ENCODE data around the gene SYTL3. TPM values are rescaled to one million over a fixed set of nuclear protein-coding genes. Genes with fewer than 3 reads are reported as not detected.

SYTL3 gene
- total RNA-seq, 1 donor from 2014 or later, result 13.9 TPM

DNA sequence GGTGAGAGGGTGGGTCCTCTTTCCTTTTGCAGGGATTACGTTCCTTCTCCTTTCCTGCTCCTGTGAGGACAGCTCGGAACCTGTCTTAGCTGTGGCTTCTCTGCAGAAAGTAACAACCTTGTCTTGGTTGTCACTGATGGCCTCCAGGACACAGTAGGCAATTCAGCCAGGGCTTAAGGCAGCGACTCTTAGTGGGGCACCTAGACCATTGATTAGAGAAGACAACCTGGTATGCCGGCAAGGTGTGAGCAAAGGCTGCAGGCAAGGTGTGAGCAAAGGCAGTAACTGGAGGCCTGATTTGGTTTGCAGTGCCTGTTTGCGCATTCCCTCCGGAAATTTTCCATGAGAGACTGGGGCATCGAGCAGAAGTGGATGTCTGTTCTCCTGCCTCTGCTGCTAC, 42.9 kb upstream of the SYTL3 start:
- DNase-seq, result no peak
- Histone ChIP-seq H3K9me3 (no peaks in the 10 kb centered on the region), H3K27me3 (ENCODE audit: low read depth) (no peaks in the 10 kb centered on the region), H3K4me3 (no peak overlapping the region), H3K27ac (no peak overlapping the region), H3K36me3 (peaks cover 80% of the 10 kb centered on the region), H3K4me1 (peaks cover 5% of the 10 kb centered on the region)
- TF ChIP-seq, protein P1, sequence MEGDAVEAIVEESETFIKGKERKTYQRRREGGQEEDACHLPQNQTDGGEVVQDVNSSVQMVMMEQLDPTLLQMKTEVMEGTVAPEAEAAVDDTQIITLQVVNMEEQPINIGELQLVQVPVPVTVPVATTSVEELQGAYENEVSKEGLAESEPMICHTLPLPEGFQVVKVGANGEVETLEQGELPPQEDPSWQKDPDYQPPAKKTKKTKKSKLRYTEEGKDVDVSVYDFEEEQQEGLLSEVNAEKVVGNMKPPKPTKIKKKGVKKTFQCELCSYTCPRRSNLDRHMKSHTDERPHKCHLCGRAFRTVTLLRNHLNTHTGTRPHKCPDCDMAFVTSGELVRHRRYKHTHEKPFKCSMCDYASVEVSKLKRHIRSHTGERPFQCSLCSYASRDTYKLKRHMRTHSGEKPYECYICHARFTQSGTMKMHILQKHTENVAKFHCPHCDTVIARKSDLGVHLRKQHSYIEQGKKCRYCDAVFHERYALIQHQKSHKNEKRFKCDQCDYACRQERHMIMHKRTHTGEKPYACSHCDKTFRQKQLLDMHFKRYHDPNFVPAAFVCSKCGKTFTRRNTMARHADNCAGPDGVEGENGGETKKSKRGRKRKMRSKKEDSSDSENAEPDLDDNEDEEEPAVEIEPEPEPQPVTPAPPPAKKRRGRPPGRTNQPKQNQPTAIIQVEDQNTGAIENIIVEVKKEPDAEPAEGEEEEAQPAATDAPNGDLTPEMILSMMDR (IDR thresholded peaks at IDR 0.05), result no peak
- ATAC-seq, result no peak
- intact Hi-C loops (cut with DNase I), result no loop called here

DNA sequence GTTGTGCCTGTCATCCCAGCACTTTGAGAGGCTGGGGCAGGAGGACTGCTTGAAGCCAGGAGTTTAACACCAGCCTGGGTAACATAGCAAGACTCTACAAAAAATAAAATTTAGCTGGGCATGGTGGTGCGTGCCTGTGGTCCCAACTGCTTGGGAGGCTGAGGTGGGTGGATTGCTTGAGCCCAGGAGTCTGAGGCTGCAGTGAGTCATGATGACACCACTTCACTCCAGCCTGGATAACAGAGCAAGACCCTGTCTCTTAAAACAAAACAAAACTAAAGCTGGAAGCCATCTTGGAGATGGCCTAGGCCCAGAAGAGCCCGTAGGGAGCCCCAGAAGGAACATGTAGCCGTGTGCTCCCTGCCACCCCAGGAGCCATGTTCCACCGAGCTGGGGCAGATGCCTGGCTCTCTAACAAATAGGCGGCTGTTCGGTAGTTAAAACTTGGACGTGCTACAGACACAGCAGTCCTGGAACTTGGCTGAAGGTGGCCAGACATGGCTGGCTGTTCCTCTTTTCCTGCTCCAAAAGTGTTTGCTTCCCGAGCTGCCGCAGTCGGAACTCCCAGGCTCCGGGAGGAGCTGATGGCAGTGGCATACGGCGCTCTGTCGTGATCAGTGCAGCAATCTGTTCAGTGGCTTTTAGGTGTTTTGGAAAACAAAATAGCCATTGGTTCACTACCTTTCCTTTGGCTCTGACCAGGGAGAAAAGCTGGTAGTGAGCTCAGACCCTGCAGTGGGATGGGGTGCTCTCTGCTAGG, 42.3 kb upstream of the SYTL3 start:
- Histone ChIP-seq H3K27me3 (ENCODE audit: low read depth) (no peaks in the 10 kb centered on the region), H3K4me3 (no peak overlapping the region), H3K36me3 (peaks cover 81% of the 10 kb centered on the region), H3K4me1 (peaks cover 5% of the 10 kb centered on the region), H3K27ac (no peak overlapping the region), H3K9me3 (no peaks in the 10 kb centered on the region)
- intact Hi-C loops (cut with DNase I), result no loop called here
- DNase-seq (no peak), ATAC-seq (no peak)
- TF ChIP-seq, protein P1 (IDR thresholded peaks at IDR 0.05), result no peak

DNA sequence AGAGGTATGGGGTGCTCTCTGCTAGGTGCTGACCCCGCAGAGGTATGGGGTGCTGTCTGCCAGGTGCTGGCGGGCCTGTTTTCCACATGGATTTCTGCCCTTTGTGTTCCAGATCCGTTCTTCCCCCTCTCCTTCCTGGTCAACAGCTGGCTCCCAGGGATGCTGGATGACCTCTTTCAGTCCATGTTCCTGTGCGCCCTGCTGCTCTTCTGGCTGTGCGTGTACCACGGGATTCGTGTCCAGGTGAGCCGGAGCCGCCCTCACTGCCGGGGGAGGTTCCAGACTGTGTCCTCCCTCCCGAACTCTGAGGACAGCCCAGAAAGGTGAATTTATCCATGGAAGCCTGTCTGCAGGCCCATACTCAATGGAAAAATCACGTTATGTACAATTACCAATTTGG, 41.6 kb upstream of the SYTL3 start:
- DNase-seq (no peak), ATAC-seq (no peak)
- H3K4me1 ChIP-seq, result peaks cover 5% of the 10 kb centered on the region
- H3K4me3 ChIP-seq, result no peak overlapping the region
- TF ChIP-seq, protein P1 (IDR thresholded peaks at IDR 0.05), result no peak
- H3K27ac ChIP-seq, result no peak overlapping the region
- no peaks in the 10 kb centered on the region for H3K27me3 ChIP-seq (ENCODE audit: low read depth)
- H3K36me3 ChIP-seq, result peaks cover 74% of the 10 kb centered on the region
- no peaks in the 10 kb centered on the region for H3K9me3 ChIP-seq
- intact Hi-C loops (cut with DNase I), result no loop called here

DNA sequence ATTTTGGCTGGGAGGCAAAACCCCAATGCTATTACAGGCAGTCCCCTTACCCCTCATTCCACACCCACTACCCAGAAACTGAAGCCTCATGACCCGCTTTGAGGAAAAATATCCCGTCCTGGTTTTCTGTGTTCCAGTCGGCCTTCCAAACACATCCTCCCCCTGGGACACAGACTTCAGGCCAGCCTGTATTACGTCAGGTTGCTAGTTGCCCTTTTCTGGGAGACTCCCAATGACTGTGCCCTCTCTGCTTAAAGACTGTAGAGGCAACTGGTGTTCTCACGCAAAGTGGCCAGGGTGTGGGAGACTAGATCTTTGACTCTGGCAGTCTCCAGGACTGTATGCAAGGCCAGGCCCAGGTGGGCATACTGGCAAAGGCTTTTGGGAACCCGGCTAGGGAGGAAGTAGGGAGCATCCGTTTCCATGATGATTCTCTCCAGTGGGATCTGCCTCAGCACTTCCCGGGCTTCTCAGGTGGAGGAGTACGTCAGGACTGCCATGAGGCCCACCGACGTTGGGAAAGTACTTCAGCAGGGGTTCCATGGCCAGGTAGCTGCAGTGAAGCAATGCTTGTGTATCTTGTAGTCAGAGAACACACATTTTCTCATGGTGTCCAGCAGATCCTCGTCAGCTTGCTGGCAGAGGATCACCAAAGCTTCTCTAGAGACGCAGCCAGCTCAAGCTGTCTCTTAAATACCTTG, 40.2 kb upstream of the SYTL3 start:
- no peaks in the 10 kb centered on the region for H3K27me3 ChIP-seq (ENCODE audit: low read depth)
- DNase-seq (no peak), ATAC-seq (no peak)
- intact Hi-C loops (cut with DNase I), result loop anchor here (10.0 kb wide), 1 partner anchor 395 kb away; no protein-coding TSS in a partner anchor
- H3K36me3 ChIP-seq, result peaks cover 70% of the 10 kb centered on the region
- peaks cover 5% of the 10 kb centered on the region for H3K4me1 ChIP-seq
- TF ChIP-seq, protein P1 (IDR thresholded peaks at IDR 0.05), result no peak
- H3K9me3 ChIP-seq, result no peaks in the 10 kb centered on the region
- no peak overlapping the region for H3K4me3 ChIP-seq
- no peak overlapping the region for H3K27ac ChIP-seq

DNA sequence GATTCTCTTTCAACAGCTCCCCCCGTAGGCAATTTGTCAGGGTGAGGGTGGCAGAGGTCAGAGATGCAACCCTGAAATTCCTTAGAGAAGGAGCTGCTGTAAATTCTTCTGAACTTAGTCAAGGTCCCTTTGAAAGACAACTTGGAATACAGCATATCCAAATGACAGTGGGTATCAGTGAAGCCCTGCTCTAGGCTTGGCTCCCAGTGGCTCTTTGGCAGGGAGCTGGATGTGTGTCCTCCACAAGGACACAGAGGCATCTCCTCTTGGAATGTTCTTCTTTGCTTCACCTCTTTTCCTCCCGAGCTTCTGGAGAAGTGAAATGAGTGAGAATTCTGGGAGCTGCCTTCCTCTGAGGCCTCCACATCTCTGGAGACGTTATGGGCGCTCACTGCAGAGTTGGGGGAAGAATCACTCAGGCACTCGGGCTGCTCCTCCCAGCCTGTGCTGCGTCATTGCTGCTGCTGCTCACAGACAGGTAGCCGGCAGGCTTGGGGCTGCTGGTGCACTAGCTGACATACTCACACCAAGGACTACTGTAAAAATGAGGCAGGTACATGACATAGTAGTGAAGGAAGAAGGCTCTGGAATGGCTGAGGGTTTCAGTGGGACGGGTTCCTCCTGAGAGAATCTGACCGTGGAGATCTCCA, 39.4 kb upstream of the SYTL3 start:
- Histone ChIP-seq H3K4me1 (peaks cover under 1% of the 10 kb centered on the region), H3K36me3 (peaks cover 67% of the 10 kb centered on the region), H3K27ac (no peak overlapping the region), H3K9me3 (no peaks in the 10 kb centered on the region), H3K4me3 (no peak overlapping the region), H3K27me3 (ENCODE audit: low read depth) (no peaks in the 10 kb centered on the region)
- ATAC-seq (peak in 1 of 2 donors; percentile 20), DNase-seq (no peak)
- intact Hi-C loops (cut with DNase I), result loop anchor here (10.0 kb wide), 1 partner anchor 396 kb away; no protein-coding TSS in a partner anchor
- TF ChIP-seq, protein P1 (IDR thresholded peaks at IDR 0.05), result no peak
